ENCODE results near the gene DSC2.

Gene DSC2

GRCh38 chr18:31042406-31043181 lies 59.6 kb downstream of the DSC2 start, which contains the start of gene DSC3:
DSC3 (minus strand) TSS chr18:31042742; CDS start chr18:31042660, 82 bp downstream.
- Histone ChIP-seq H3K9me3 (ENCODE audit: insufficient read depth, low read length, severe bottlenecking) (peaks cover 5% of the 10 kb centered on the region), H3K4me1 (ENCODE audit: insufficient read depth, low read length) (no peaks in the 10 kb centered on the region), H4K20me1 (ENCODE audit: insufficient read depth, low read length) (no peaks in the 10 kb centered on the region), H3K79me2 (ENCODE audit: insufficient read depth, low read length) (no peaks in the 10 kb centered on the region), H3K36me3 (ENCODE audit: insufficient read depth, low read length) (no peaks in the 10 kb centered on the region), H3K27ac (ENCODE audit: low read length) (no peak within 1 kb of the TSS), H3K27me3 (ENCODE audit: insufficient read depth, low read length, poor library complexity) (no peaks in the 10 kb centered on the region), H3K4me2 (ENCODE audit: insufficient read depth, low read length) (no peak within 1 kb of the TSS), H3K4me3 (ENCODE audit: low read depth in 1 of 2, low read length in 2 of 2) (no peak within 1 kb of the TSS), H2AFZ (ENCODE audit: low read depth, low read length) (no peak within 1 kb of the TSS), H3K9ac (ENCODE audit: low read depth, low read length) (no peak within 1 kb of the TSS)
- TF ChIP-seq EZH2 (IDR thresholded peaks at IDR 0.05; ENCODE audit: borderline replicate concordance, low read depth, low read length, severe bottlenecking) (no peak), CTCF (IDR thresholded peaks at IDR 0.05; ENCODE audit: borderline replicate concordance, extremely low read depth, low read length, poor library complexity, severe bottlenecking) (no peak)
- DNase-seq (no peak), ATAC-seq (ENCODE audit: insufficient read depth, low read depth) (no peak)

- Histone ChIP-seq H2AFZ (ENCODE audit: low read depth, low read length) (no peak overlapping the region), H3K4me3 (ENCODE audit: low read depth in 1 of 2, low read length in 2 of 2) (no peak overlapping the region), H3K4me1 (ENCODE audit: insufficient read depth, low read length) (no peaks in the 10 kb centered on the region), H3K4me2 (ENCODE audit: insufficient read depth, low read length) (no peak overlapping the region), H4K20me1 (ENCODE audit: insufficient read depth, low read length) (no peaks in the 10 kb centered on the region), H3K36me3 (ENCODE audit: insufficient read depth, low read length) (no peaks in the 10 kb centered on the region), H3K9ac (ENCODE audit: low read depth, low read length) (no peak overlapping the region), H3K27me3 (ENCODE audit: insufficient read depth, low read length, poor library complexity) (no peaks in the 10 kb centered on the region), H3K9me3 (ENCODE audit: insufficient read depth, low read length, severe bottlenecking) (peaks cover 5% of the 10 kb centered on the region), H3K27ac (ENCODE audit: low read length) (no peak overlapping the region), H3K79me2 (ENCODE audit: insufficient read depth, low read length) (no peaks in the 10 kb centered on the region)
- DNase-seq (no peak), ATAC-seq (ENCODE audit: insufficient read depth, low read depth) (no peak)
- TF ChIP-seq CTCF (IDR thresholded peaks at IDR 0.05; ENCODE audit: borderline replicate concordance, extremely low read depth, low read length, poor library complexity, severe bottlenecking) (no peak), EZH2 (IDR thresholded peaks at IDR 0.05; ENCODE audit: borderline replicate concordance, low read depth, low read length, severe bottlenecking) (no peak)
Measured at GRCh38 chr18:31042084-31042405, 60.2 kb downstream of the DSC2 start.

GRCh38 chr18:31041271-31042083 lies 60.7 kb downstream of the DSC2 start:
- no peak for ATAC-seq (ENCODE audit: insufficient read depth, low read depth)
- Histone ChIP-seq H3K4me2 (ENCODE audit: insufficient read depth, low read length) (no peak overlapping the region), H3K4me3 (ENCODE audit: low read depth in 1 of 2, low read length in 2 of 2) (no peak overlapping the region), H3K9me3 (ENCODE audit: insufficient read depth, low read length, severe bottlenecking) (peaks cover 5% of the 10 kb centered on the region), H2AFZ (ENCODE audit: low read depth, low read length) (no peak overlapping the region), H4K20me1 (ENCODE audit: insufficient read depth, low read length) (no peaks in the 10 kb centered on the region), H3K4me1 (ENCODE audit: insufficient read depth, low read length) (no peaks in the 10 kb centered on the region), H3K27ac (ENCODE audit: low read length) (no peak overlapping the region), H3K9ac (ENCODE audit: low read depth, low read length) (no peak overlapping the region), H3K27me3 (ENCODE audit: insufficient read depth, low read length, poor library complexity) (no peaks in the 10 kb centered on the region), H3K36me3 (ENCODE audit: insufficient read depth, low read length) (no peaks in the 10 kb centered on the region), H3K79me2 (ENCODE audit: insufficient read depth, low read length) (no peaks in the 10 kb centered on the region)
- DNase-seq: no peak
- TF ChIP-seq CTCF (IDR thresholded peaks at IDR 0.05; ENCODE audit: borderline replicate concordance, extremely low read depth, low read length, poor library complexity, severe bottlenecking) (no peak), EZH2 (IDR thresholded peaks at IDR 0.05; ENCODE audit: borderline replicate concordance, low read depth, low read length, severe bottlenecking) (no peak)
